ENCODE measurements around the gene ATP1A1. TPM values are rescaled to one million over a fixed set of nuclear protein-coding genes. Genes with fewer than 3 reads are reported as not detected.
A peak's percentile ranks its signal among the peaks of the same experiment; 100 is the strongest.

ATP1A1 gene
- total RNA-seq, 1 experiment from 2014 or later = 286 TPM

GRCh38 chr1:116345843-116346242 is 27.2 kb upstream of the ATP1A1 start (continued):
- TF ChIP-seq, protein P1, sequence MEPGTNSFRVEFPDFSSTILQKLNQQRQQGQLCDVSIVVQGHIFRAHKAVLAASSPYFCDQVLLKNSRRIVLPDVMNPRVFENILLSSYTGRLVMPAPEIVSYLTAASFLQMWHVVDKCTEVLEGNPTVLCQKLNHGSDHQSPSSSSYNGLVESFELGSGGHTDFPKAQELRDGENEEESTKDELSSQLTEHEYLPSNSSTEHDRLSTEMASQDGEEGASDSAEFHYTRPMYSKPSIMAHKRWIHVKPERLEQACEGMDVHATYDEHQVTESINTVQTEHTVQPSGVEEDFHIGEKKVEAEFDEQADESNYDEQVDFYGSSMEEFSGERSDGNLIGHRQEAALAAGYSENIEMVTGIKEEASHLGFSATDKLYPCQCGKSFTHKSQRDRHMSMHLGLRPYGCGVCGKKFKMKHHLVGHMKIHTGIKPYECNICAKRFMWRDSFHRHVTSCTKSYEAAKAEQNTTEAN (CRISPR knock-in tag; IDR thresholded peaks at IDR 0.05) = no peak
- TF ChIP-seq, protein P2, sequence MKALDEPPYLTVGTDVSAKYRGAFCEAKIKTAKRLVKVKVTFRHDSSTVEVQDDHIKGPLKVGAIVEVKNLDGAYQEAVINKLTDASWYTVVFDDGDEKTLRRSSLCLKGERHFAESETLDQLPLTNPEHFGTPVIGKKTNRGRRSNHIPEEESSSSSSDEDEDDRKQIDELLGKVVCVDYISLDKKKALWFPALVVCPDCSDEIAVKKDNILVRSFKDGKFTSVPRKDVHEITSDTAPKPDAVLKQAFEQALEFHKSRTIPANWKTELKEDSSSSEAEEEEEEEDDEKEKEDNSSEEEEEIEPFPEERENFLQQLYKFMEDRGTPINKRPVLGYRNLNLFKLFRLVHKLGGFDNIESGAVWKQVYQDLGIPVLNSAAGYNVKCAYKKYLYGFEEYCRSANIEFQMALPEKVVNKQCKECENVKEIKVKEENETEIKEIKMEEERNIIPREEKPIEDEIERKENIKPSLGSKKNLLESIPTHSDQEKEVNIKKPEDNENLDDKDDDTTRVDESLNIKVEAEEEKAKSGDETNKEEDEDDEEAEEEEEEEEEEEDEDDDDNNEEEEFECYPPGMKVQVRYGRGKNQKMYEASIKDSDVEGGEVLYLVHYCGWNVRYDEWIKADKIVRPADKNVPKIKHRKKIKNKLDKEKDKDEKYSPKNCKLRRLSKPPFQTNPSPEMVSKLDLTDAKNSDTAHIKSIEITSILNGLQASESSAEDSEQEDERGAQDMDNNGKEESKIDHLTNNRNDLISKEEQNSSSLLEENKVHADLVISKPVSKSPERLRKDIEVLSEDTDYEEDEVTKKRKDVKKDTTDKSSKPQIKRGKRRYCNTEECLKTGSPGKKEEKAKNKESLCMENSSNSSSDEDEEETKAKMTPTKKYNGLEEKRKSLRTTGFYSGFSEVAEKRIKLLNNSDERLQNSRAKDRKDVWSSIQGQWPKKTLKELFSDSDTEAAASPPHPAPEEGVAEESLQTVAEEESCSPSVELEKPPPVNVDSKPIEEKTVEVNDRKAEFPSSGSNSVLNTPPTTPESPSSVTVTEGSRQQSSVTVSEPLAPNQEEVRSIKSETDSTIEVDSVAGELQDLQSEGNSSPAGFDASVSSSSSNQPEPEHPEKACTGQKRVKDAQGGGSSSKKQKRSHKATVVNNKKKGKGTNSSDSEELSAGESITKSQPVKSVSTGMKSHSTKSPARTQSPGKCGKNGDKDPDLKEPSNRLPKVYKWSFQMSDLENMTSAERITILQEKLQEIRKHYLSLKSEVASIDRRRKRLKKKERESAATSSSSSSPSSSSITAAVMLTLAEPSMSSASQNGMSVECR (CRISPR knock-in tag; IDR thresholded peaks at IDR 0.05; ENCODE audit: borderline replicate concordance) = no peak
- TF ChIP-seq GABPB1 (CRISPR knock-in tag; IDR thresholded peaks at IDR 0.05) (no peak), KAT7 (CRISPR knock-in tag; IDR thresholded peaks at IDR 0.05; ENCODE audit: borderline replicate concordance) (no peak)
- TF ChIP-seq, protein P3, sequence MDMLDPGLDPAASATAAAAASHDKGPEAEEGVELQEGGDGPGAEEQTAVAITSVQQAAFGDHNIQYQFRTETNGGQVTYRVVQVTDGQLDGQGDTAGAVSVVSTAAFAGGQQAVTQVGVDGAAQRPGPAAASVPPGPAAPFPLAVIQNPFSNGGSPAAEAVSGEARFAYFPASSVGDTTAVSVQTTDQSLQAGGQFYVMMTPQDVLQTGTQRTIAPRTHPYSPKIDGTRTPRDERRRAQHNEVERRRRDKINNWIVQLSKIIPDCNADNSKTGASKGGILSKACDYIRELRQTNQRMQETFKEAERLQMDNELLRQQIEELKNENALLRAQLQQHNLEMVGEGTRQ (CRISPR knock-in tag; IDR thresholded peaks at IDR 0.05) = no peak

DNA sequence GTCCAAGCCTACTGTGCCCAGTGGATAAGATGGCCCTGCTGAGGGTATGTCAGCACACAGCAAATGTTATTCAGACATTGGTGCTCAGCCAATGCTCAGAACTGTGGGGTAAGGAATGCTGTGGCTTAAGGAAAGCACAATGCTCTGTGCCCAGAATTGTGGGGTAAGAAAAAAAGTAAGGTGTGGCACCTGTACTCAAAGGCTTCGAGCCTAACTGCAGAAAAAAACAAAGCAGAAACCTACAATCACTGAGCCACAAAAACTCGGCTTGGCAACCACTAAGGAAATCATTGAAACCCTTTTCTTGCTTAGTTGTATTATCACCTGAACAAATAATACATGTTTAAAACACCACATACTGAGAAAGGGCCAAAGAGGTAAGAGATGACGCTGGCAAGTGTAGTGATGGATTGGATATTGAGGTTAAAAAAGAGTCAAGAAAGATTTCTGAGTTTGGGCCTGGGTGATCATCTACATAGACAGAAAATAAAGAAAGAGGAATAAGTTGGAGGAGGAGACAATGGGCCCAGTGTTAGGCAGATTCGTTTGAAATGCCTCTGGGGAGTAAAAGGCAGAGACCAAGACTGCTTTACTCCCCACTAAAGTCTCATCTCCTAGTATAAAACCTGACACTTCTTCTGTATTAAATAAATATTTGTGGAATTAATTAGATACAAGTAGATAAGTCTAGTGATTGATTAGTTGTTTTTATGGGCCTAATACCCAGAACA is 25.9 kb upstream of the ATP1A1 start:
- Mint-ChIP-seq H3K27me3 (ENCODE audit: low read depth) (no peaks in the 10 kb centered on the region), H3K4me3 (no peak overlapping the region), H3K9me3 (no peaks in the 10 kb centered on the region), H3K27ac (peak overlapping the region; percentile 15; the same call in 1 of the 2 replicates), H3K36me3 (no peaks in the 10 kb centered on the region), H3K4me1 (peaks cover 31% of the 10 kb centered on the region)
- POLR2A ChIA-PET = no interaction called here
- CTCF ChIA-PET = no interaction called here
- ATAC-seq (peak; percentile 58), DNase-seq (ENCODE audit: low spot score) (no peak)
- TF ChIP-seq NFE2L1 (CRISPR knock-in tag; IDR thresholded peaks at IDR 0.05) (no peak), FOXP4 (CRISPR knock-in tag; IDR thresholded peaks at IDR 0.05) (no peak), SOX15 (CRISPR knock-in tag; IDR thresholded peaks at IDR 0.05) (no peak), ZNF671 (CRISPR knock-in tag; IDR thresholded peaks at IDR 0.05) (no peak), HMGXB4 (CRISPR knock-in tag; IDR thresholded peaks at IDR 0.05) (no peak), SMAD4 (CRISPR knock-in tag; IDR thresholded peaks at IDR 0.05) (no peak), ESRRA (CRISPR knock-in tag; IDR thresholded peaks at IDR 0.05; ENCODE audit: borderline replicate concordance) (no peak)
- TF ChIP-seq, protein P4, sequence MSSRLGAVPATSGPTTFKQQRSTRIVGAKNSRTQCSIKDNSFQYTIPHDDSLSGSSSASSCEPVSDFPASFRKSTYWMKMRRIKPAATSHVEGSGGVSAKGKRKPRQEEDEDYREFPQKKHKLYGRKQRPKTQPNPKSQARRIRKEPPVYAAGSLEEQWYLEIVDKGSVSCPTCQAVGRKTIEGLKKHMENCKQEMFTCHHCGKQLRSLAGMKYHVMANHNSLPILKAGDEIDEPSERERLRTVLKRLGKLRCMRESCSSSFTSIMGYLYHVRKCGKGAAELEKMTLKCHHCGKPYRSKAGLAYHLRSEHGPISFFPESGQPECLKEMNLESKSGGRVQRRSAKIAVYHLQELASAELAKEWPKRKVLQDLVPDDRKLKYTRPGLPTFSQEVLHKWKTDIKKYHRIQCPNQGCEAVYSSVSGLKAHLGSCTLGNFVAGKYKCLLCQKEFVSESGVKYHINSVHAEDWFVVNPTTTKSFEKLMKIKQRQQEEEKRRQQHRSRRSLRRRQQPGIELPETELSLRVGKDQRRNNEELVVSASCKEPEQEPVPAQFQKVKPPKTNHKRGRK (CRISPR knock-in tag; IDR thresholded peaks at IDR 0.05; ENCODE audit: borderline replicate concordance) = no peak
- TF ChIP-seq, protein P1 (CRISPR knock-in tag; IDR thresholded peaks at IDR 0.05) = no peak
- TF ChIP-seq, protein P5, sequence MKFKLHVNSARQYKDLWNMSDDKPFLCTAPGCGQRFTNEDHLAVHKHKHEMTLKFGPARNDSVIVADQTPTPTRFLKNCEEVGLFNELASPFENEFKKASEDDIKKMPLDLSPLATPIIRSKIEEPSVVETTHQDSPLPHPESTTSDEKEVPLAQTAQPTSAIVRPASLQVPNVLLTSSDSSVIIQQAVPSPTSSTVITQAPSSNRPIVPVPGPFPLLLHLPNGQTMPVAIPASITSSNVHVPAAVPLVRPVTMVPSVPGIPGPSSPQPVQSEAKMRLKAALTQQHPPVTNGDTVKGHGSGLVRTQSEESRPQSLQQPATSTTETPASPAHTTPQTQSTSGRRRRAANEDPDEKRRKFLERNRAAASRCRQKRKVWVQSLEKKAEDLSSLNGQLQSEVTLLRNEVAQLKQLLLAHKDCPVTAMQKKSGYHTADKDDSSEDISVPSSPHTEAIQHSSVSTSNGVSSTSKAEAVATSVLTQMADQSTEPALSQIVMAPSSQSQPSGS (CRISPR knock-in tag; IDR thresholded peaks at IDR 0.05; ENCODE audit: borderline replicate concordance, low read depth) = no peak
- TF ChIP-seq, protein P2 (CRISPR knock-in tag; IDR thresholded peaks at IDR 0.05; ENCODE audit: borderline replicate concordance) = no peak
